Ovary (tissue), 9 donors: ENCODE data around the gene ITSN1. TPM values are rescaled to one million over a fixed set of nuclear protein-coding genes. Genes with fewer than 3 reads are reported as not detected.

Experiments used
- DNase-seq, 5 donors: peaks; one replicate each; pipeline ENCODE4 v3.0.0-alpha.2; 2019 to 2020
- H3K27ac ChIP-seq, 2 donors: fragments of 200-600 bp; one replicate each; pipeline versions ENCODE4 v1.5.1 to v1.8.0; 2019 to 2022
- H3K27me3 ChIP-seq: fragments of 200-600 bp; one replicate; pipeline ENCODE4 v1.8.0; 2022
- H3K36me3 ChIP-seq: fragments of 200-600 bp; sonication (generic); one replicate; pipeline ENCODE4 v1.5.1; 2019
- H3K4me1 ChIP-seq: one replicate; pipeline ENCODE4 v1.8.1; 2013; ENCODE audit warnings: mild to moderate bottlenecking, moderate library complexity; ENCODE audit not compliant: insufficient read depth
- H3K4me3 ChIP-seq: fragments of 200-600 bp; sonication (generic); one replicate; pipeline ENCODE4 v1.5.1; 2017
- H3K9me3 ChIP-seq, 2 donors: fragments of 200-600 bp in 1 of 2; sonication (generic) in 1 of 2; one replicate each; pipeline versions ENCODE4 v1.5.1 to v1.8.1; 2013 to 2019; ENCODE audit warnings: mild to moderate bottlenecking in 1 of 2, moderate library complexity in 1 of 2
- CTCF ChIP-seq, 3 donors: fragments of 450-650 bp in 2 of 3; fragments of 200-600 bp in 1 of 3; IDR thresholded peaks; one replicate each; pipeline versions ENCODE4 v1.5.1 to v1.8.0; 2016 to 2022; ENCODE audit warnings: antibody characterized with exemption in 3 of 3, mild to moderate bottlenecking in 1 of 3
- EP300 ChIP-seq: sonication (generic); formaldehyde crosslinking; IDR thresholded peaks from one replicate; pipeline ENCODE4 v1.6.1; 2017; ENCODE audit warnings: antibody characterized with exemption
- POLR2A ChIP-seq: fragments of 450-650 bp; IDR thresholded peaks from one replicate; pipeline ENCODE4 v1.6.1; 2017; ENCODE audit warnings: antibody characterized with exemption, mild to moderate bottlenecking, moderate library complexity
- WGBS, 3 donors: extraction: QIAGEN DNeasy Blood & Tissue Kit in 1 of 3; methylation state at CpG; one replicate each; pipeline versions ENCODE4 v1.1.5 to v1.1.7; 2013 to 2017; 5-methylcytosine and 5-hydroxymethylcytosine counted together
- intact Hi-C, 4 donors: fragments of 100-400 bp; cut with DNase I; formaldehyde crosslinking; loops; one replicate each; pipeline versions ENCODE4 v1.11.0 to v1.15.1; 2022 to 2023
- polyA plus RNA-seq, 2 donors: library from polyadenylated mRNA; stranded (reverse); fragments of 200-250 nt in 1 of 2; fragments of 350-450 nt in 1 of 2; fragmentation: Illumina TruSeq in 1 of 2; extraction: RNeasy Lipid Tissue Mini Kit (QIAGEN cat#74804) in 1 of 2; gene quantifications; one replicate each; pipeline ENCODE4 v1.2.3, GENCODE V29; 2013 to 2014
- total RNA-seq, 7 donors: library from RNA; depleted of rRNA in 2 of 7; stranded (reverse); fragments of >200 nt in 2 of 7; fragmentation: NEBNext Ultra II Directional in 3 of 7; extraction: Animal tissue kit (Norgen Biotek cat#: 25700) in 3 of 7; gene quantifications; one replicate each; pipeline versions ENCODE4 v1.1.0 to v1.2.4, GENCODE V29; 2016 to 2023
- donor health status: DM: no; HTN: no; CAD: no; lungs with moderate emphysema.
- donor health status: DM: no; HTN: no; CAD: no.
- donor health status: Bipolar disorder and iron deficiency.
- donor health status: DM: yes; HTN: yes; CAD: no.
- donor health status: DM: no; HTN: no; CAD: no.
- donor health status: DM: yes; HTN: yes; CAD: no.

The ITSN1 gene
- total and polyA plus RNA-seq, 9 donors: 22.6 to 61.3 (median 36.4) TPM

GRCh38 chr21:33755354-33755753 is 113.1 kb downstream of the ITSN1 start:
- intact Hi-C loops: no loop called here
- Histone ChIP-seq H3K27ac (no peak overlapping the region), H3K4me1 (peaks cover 5% of the 10 kb centered on the region), H3K4me3 (no peak overlapping the region), H3K36me3 (no peaks in the 10 kb centered on the region), H3K27me3 (no peaks in the 10 kb centered on the region), H3K9me3 (no peaks in the 10 kb centered on the region)
- TF ChIP-seq CTCF (IDR thresholded peaks at IDR 0.05) (no peak), POLR2A (no peak), EP300 (no peak)
- WGBS, 3 donors: 89 to 100% (median 93%) methylated on average over 1 of the region's 1 CpG
- no peak for DNase-seq

- intact Hi-C loops: no loop called here
- peak in 2 of 5 donors; percentile 21 to 35 for DNase-seq
- TF ChIP-seq POLR2A: no peak
- no peak for TF ChIP-seq EP300
- TF ChIP-seq CTCF (IDR thresholded peaks at IDR 0.05): no peak
- Histone ChIP-seq H3K9me3 (no peaks in the 10 kb centered on the region), H3K27me3 (no peaks in the 10 kb centered on the region), H3K4me3 (no peak overlapping the region), H3K4me1 (peaks cover 3% of the 10 kb centered on the region), H3K27ac (peak overlapping the region in 1 of 2 donors; percentile 32), H3K36me3 (no peaks in the 10 kb centered on the region)
- WGBS, 3 donors: 8 to 11% (median 8%) methylated on average over 9 of the region's 9 CpGs
Observed at GRCh38 chr21:33760641-33761440, 118.5 kb downstream of the ITSN1 start.

- intact Hi-C loops: no loop called here
- no peak for DNase-seq
- Histone ChIP-seq H3K9me3 (no peaks in the 10 kb centered on the region), H3K4me1 (peaks cover 3% of the 10 kb centered on the region), H3K27ac (peak overlapping the region in 1 of 2 donors; percentile 32), H3K27me3 (no peaks in the 10 kb centered on the region), H3K36me3 (no peaks in the 10 kb centered on the region), H3K4me3 (no peak overlapping the region)
- WGBS, 3 donors: 11 to 17% (median 14%) methylated on average over 6 of the region's 6 CpGs
- TF ChIP-seq EP300 (peak; percentile 28), POLR2A (no peak)
Observed at GRCh38 chr21:33761441-33762036, 119.2 kb downstream of the ITSN1 start.

- peaks cover 3% of the 10 kb centered on the region for H3K4me1 ChIP-seq
- H3K4me3 ChIP-seq: no peak overlapping the region
- no peaks in the 10 kb centered on the region for H3K9me3 ChIP-seq
- WGBS, 3 donors: 90 to 91% (median 91%) methylated on average over 9 of the region's 9 CpGs
- no peak for TF ChIP-seq CTCF (IDR thresholded peaks at IDR 0.05)
- TF ChIP-seq EP300: no peak
- TF ChIP-seq POLR2A: no peak
- H3K27ac ChIP-seq: no peak overlapping the region
- no peak for DNase-seq
- no peaks in the 10 kb centered on the region for H3K36me3 ChIP-seq
- intact Hi-C loops: no loop called here
- no peaks in the 10 kb centered on the region for H3K27me3 ChIP-seq
Observed at GRCh38 chr21:33762803-33763581, 120.7 kb downstream of the ITSN1 start.
